Activated T-cell treated with anti-CD3 and anti-CD28 coated beads, Interleukin-2, amount 50 U/mL, for 4 hours (primary cell): ENCODE results near the gene FOXD1. TPM values are rescaled to one million over a fixed set of nuclear protein-coding genes. Genes with fewer than 3 reads are reported as not detected.
"Not testable (repeated sequence)": the region's sequence is repeated elsewhere in the genome, so short reads cannot be mapped to it uniquely, and the experiment has no call there.

Experiments used
- ATAC-seq, 2 donors: fragments of 200-7000 bp; cut with Tn5 transposase; one replicate each; pipeline ENCODE4 v1.10.0; 2021
- DNase-seq: peaks from one replicate; pipeline ENCODE4 v3.0.0-alpha.2; 2020
- H3K27me3 Mint-ChIP-seq: one replicate; pipeline ENCODE4 v1.8.0; 2021; ENCODE audit warnings: low read depth, mixed read lengths
- H3K36me3 Mint-ChIP-seq: one replicate; pipeline ENCODE4 v1.8.0; 2022; ENCODE audit warnings: mixed read lengths; ENCODE audit not compliant: insufficient read depth
- H3K4me1 Mint-ChIP-seq: one replicate; pipeline ENCODE4 v1.8.0; 2021; ENCODE audit warnings: low read depth, mixed read lengths
- H3K4me3 Mint-ChIP-seq: one replicate; pipeline ENCODE4 v1.8.0; 2021; ENCODE audit warnings: mild to moderate bottlenecking, moderate library complexity, mixed read lengths
- H3K9me3 Mint-ChIP-seq: one replicate; pipeline ENCODE4 v1.8.0; 2021; ENCODE audit warnings: mixed read lengths
- total RNA-seq, 3 donors: library from RNA; stranded (reverse); gene quantifications; one replicate each; pipeline ENCODE4 v1.2.1, GENCODE V29; 2021

FOXD1 gene
- total RNA-seq, 3 donors from 2014 or later, result 0.13 TPM; not detected in 2

DNA sequence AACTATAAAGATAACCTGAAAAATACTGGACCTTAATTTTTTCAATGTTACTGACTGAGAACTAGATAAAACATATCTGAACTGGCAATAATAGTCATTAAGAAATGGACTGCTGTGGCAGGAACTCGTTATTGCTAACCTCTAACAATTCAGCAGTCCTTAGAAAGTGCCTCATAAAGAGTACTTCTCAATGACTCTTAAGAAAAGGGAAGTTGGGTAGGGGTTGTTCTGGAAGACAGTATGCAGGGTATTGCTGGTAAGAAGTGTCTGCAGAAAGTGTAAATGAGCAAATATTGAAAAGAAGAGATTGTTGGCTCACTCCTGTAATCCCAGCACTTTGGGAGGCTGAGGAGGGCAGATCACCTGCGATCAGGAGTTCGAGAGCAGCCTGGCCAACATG lies 27.9 kb downstream of the FOXD1 start:
- H3K4me3 Mint-ChIP-seq, result no peak overlapping the region
- DNase-seq (no peak), ATAC-seq (no peak)
- peaks cover 8% of the 10 kb centered on the region for H3K4me1 Mint-ChIP-seq
- peaks cover 76% of the 10 kb centered on the region for H3K27me3 Mint-ChIP-seq
- no peaks in the 10 kb centered on the region for H3K9me3 Mint-ChIP-seq
- H3K36me3 Mint-ChIP-seq, result no peaks in the 10 kb centered on the region

DNA sequence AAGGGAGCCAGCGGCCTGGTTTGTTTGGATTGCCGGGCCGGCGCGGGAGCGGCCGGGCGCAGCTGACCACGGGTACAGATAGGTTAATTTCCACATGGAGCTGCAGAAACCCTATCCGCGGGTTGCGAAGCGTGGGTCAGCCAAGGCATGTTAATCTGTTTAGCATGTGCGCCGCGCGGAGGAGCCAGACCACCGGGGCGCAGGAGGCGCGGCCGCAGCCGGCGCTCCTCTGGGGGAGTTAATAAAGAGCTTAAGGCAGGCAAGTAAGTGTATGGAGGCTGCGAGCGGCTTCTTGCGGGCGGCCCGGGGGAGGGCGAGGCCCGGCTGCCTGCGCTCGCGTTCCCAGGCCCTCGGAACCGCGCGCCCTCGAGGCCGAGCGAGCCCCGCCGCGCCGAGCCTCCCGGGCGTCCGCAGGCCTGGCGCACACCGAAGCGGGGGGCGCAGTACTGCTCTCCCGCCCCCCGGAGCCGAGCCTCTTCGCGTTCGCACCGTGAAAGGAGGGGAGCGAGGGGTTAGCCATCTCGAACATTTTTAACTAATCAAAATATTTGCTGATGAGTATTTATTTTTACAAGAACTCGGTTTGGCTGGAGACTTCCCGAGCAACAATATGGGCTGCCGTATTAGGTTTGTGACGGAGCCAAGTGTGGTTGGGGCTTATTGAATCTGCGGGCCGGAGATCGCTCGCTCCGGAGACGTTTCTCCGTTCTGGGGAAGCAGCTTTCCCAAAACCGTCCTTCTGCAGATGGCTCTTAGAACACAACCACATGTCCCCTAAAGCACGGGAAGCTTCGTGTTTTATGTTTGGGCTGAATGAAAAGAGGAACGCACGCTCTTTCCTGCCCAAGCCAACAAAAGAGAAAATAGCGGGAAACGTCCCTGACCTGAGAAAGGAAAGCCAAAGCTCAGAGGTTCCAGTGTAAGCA lies 28.8 kb downstream of the FOXD1 start:
- Mint-ChIP-seq H3K9me3 (no peaks in the 10 kb centered on the region), H3K36me3 (no peaks in the 10 kb centered on the region), H3K4me3 (peak overlapping the region; percentile 24), H3K4me1 (peaks cover 8% of the 10 kb centered on the region), H3K27me3 (peaks cover 84% of the 10 kb centered on the region)
- DNase-seq, result no peak
- peak in 1 of 2 donors; percentile 25 for ATAC-seq

DNA sequence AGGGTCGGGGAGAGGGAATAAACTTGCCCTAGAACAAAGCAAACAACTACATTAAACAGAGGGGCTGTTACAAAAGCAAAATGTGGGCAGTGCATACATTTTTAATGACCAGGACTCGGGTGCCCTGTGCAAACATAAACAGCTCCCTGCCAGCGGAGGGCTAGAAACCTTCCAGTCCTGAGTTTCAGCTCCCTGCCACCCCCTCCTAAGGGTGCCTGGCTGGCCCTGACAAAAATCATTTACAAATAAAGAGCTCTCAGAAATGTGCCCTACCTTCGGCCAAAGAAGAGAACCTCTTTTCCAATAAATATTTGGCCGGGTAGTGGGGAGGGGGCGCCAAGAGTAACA lies 29.5 kb downstream of the FOXD1 start:
- peaks cover 8% of the 10 kb centered on the region for H3K4me1 Mint-ChIP-seq
- no peaks in the 10 kb centered on the region for H3K9me3 Mint-ChIP-seq
- H3K27me3 Mint-ChIP-seq, result peaks cover 84% of the 10 kb centered on the region
- no peaks in the 10 kb centered on the region for H3K36me3 Mint-ChIP-seq
- ATAC-seq, result no peak
- no peak overlapping the region for H3K4me3 Mint-ChIP-seq
- DNase-seq, result no peak

DNA sequence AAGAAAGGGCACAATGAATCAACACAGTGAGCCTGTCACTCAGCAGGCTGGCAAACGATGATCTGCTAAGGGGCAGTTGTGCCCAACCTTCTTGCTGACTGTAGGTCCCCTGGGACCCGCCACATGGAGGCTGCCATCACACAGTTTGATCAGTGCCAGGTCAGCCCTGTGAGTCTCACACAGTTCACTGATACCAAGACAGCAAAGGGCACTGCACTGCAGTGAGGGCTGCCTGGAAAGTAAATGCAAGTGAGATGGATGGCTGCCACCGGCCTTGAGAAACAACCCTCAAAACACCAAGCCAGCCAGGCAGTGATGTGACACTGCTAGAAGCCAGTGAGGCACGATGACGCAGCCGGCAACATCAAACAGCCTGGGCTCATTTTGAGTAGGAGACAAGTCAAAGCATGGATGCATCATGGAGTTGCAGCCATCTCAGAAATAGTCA lies 30.3 kb downstream of the FOXD1 start:
- peaks cover 8% of the 10 kb centered on the region for H3K4me1 Mint-ChIP-seq
- DNase-seq (no peak), ATAC-seq (peak in 1 of 2 donors; percentile 28)
- H3K4me3 Mint-ChIP-seq, result no peak overlapping the region
- peaks cover 84% of the 10 kb centered on the region for H3K27me3 Mint-ChIP-seq
- H3K9me3 Mint-ChIP-seq, result no peaks in the 10 kb centered on the region
- no peaks in the 10 kb centered on the region for H3K36me3 Mint-ChIP-seq

DNA sequence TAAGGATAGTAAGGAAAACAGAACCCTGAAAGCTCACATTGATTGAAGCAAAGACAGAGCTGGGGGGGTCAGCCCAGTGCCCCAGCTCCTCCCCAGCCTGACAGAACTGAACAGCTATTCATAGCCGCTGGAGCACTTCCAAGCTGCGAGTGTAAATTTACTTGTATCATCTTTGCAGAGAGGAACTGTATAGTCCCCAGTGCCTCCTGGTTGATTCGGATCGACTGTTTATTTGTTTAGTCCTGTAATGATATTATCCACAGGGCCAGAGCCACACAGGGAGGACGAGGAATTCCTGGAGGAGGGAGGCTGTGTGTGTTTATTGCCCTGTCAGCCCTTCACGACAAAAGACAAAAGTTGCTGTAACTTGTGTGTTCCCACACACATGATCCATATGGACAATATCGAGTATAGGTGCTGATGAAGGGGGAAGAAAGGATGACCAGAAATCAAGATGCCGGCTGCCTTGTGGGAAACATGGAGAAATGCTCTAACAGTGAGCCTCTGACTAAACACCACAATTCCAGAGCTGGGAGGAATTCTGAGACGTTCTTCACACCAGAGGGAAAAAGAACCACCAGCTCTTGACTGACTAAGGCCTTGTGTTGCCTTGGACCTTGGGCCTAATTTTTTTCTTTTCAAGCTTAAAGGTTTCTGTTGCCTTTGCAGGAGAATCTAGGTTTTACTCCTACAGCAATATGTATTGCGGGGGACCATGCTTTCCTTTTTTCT lies 31.1 kb downstream of the FOXD1 start:
- Mint-ChIP-seq H3K9me3 (no peaks in the 10 kb centered on the region), H3K4me3 (no peak overlapping the region), H3K36me3 (no peaks in the 10 kb centered on the region), H3K27me3 (peaks cover 89% of the 10 kb centered on the region), H3K4me1 (peaks cover 8% of the 10 kb centered on the region)
- ATAC-seq (no peak), DNase-seq (no peak)

DNA sequence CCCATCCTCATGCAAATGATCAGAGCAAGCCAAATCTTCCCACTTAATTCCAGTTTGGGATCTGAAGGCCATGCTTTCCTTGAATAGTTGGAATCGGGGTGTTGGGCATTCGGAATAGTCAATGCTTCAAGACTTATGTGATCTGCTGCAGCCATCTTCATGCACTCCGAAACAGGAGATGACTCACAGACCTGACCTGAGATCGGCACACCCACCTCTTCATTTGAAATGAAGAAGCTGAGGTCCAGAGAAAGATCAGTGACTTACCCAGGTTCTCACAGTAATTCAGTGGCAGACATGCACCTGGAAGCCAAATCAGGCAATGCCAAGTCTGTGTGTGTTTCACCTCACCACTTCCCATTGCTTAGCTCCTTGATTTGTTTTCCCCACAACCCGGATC lies 33.0 kb downstream of the FOXD1 start:
- ATAC-seq (no peak), DNase-seq (no peak)
- Mint-ChIP-seq H3K9me3 (no peaks in the 10 kb centered on the region), H3K4me3 (no peak overlapping the region), H3K27me3 (peaks cover 76% of the 10 kb centered on the region), H3K4me1 (peaks cover 7% of the 10 kb centered on the region), H3K36me3 (no peaks in the 10 kb centered on the region)

DNA sequence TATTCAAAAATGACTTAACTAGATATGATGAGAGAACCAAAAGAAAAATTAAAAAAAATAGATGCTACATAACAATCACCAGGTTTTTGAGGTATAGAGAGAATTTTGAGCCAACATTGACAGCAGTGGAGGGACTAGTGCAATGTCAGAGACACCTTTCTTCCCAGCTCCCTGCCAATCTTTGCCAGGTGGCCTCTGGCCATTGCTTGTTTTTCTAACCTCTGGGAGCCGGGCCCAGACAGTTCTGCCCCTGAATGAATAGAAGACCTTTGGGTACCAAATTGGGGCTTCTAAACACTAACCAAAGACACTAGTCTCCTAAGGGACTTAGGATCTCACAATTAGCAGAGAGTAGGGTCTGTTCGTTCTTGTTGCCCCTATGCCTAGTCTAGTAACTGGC lies 33.4 kb downstream of the FOXD1 start:
- peaks cover 3% of the 10 kb centered on the region for H3K4me1 Mint-ChIP-seq
- H3K36me3 Mint-ChIP-seq, result no peaks in the 10 kb centered on the region
- no peak overlapping the region for H3K4me3 Mint-ChIP-seq
- peaks cover 73% of the 10 kb centered on the region for H3K27me3 Mint-ChIP-seq
- DNase-seq (no peak), ATAC-seq (no peak)
- no peaks in the 10 kb centered on the region for H3K9me3 Mint-ChIP-seq

DNA sequence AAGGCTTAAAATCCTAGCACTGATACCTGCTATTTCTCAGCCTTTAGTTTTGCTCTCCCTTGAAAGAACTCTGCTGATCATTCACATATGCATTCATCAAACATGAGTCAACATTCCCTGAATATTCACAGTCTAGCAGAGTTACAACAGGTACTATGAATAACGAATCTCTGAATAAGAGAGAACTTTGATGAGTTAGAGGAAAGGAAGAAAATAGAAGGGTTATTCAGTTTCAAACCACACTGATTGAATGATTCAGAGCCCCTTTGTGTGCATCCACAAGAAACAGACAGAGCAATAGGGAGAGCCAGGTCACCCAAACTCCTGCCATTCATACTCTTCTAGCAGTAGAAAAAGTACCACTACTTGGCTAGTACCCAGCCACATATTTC lies 36.0 kb downstream of the FOXD1 start:
- Mint-ChIP-seq H3K27me3 (peaks cover 53% of the 10 kb centered on the region), H3K9me3 (no peaks in the 10 kb centered on the region), H3K36me3 (no peaks in the 10 kb centered on the region), H3K4me3 (no peak overlapping the region), H3K4me1 (no peaks in the 10 kb centered on the region)
- DNase-seq (no peak), ATAC-seq (peak; percentile 34 to 48)

DNA sequence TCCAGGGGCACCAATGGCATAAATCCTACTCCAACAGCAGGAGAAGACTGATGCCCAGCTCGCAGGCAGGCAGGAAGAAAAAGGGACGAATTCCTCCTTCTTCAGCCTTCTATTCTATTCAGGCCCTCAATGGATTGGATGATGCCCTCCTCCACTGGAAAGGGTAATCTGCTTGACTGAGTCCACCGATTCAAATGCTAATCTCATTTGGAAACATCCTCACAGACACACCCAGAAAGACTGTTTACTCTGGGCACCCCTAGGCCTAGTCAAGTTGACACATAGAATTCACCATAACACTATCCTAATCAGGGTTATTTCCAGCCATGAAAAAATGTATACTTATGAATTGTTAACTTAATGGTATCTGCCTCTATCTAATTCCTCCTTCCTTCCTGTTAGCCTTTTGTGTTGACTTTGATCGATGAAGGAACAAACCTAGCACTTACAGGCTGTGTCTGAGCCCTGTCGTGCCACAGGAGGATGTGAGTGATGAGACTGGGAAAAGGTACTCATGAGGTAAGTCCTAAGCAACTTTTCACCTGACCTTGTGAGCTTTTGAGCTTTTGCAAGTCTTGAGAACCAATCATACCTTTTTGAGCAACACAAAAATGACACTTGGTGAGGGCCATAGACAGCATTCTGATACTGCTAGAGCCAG lies 36.5 kb downstream of the FOXD1 start:
- DNase-seq (no peak), ATAC-seq (no peak)
- Mint-ChIP-seq H3K36me3 (no peaks in the 10 kb centered on the region), H3K4me3 (no peak overlapping the region), H3K4me1 (no peaks in the 10 kb centered on the region), H3K27me3 (peaks cover 48% of the 10 kb centered on the region), H3K9me3 (no peaks in the 10 kb centered on the region)

DNA sequence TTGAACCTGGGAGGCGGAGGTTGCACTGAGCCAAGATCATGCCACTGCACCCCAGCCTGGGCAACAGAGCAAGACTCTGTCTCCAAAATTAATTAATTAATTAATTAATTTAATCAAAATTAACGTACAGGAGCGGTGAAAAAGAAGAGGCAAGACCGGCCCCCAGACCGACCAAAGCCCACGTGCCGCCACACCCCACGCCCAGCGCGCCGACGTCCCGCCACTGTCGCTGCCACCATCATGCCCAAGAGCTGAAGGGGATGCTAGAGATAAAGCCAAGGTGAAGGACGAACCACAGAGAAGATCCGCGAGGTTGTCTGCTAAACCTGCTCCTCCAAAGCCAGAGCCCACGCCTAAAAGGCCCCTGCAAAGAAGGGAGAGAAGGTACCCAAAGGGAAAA lies 38.6 kb downstream of the FOXD1 start:
- ATAC-seq, H3K4me1 Mint-ChIP-seq, DNase-seq, H3K4me3 Mint-ChIP-seq, H3K9me3 Mint-ChIP-seq, H3K36me3 Mint-ChIP-seq: not testable (repeated sequence)
- H3K27me3 Mint-ChIP-seq, result peaks cover 30% of the 10 kb centered on the region

DNA sequence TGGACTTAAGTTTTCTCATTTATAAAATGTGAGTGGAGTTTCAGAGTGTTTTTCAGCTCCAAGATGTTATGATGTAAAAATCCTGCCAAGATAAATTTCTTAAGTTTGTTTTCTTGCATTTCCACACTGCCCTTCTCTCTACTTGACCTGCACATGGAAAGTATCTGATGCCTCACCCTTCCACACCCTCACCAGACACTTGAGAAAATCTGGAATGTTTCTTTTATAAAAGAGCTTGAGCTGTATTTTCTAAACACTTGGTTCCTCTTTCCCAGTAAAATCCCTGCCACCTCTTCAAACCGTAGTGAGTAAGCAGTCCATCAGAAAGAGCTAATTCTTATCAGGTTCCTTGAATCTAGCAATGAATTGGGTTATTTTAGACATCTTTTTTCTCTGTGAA lies 42.9 kb downstream of the FOXD1 start:
- Mint-ChIP-seq H3K4me1 (no peaks in the 10 kb centered on the region), H3K36me3 (no peaks in the 10 kb centered on the region), H3K4me3 (no peak overlapping the region), H3K9me3 (no peaks in the 10 kb centered on the region), H3K27me3 (peaks cover 8% of the 10 kb centered on the region)
- no peak for DNase-seq
- no peak for ATAC-seq

DNA sequence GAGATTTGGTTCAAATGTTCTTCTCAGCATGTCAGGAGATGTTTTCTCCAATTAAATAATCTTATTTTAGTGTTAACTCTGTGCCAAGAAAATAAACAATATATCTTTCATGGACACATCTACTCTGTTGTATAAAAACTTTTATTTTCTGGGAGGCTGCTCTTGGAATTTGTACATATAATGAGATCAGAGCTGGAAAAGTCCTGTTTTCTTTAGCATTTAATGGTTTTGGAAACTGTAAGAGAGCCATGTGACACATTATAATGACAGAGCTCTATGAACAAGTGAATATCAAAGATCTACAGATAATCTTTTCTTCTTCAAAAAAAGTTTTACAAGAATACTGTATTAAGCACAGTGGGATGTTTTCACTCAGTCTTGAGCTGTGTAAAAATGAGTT lies 48.8 kb downstream of the FOXD1 start:
- ATAC-seq, result no peak
- H3K27me3 Mint-ChIP-seq, result peaks cover 20% of the 10 kb centered on the region
- no peak overlapping the region for H3K4me3 Mint-ChIP-seq
- no peaks in the 10 kb centered on the region for H3K9me3 Mint-ChIP-seq
- DNase-seq, result no peak
- no peaks in the 10 kb centered on the region for H3K36me3 Mint-ChIP-seq
- no peaks in the 10 kb centered on the region for H3K4me1 Mint-ChIP-seq
